ENCODE results near the gene ATG4D. TPM values are rescaled to one million over a fixed set of nuclear protein-coding genes. Genes with fewer than 3 reads are reported as not detected.

The ATG4D gene
- total RNA-seq (2014; rRNA removed; shearing (Covaris generic)): 25.5 and 26.4 TPM in 2 replicates

DNA sequence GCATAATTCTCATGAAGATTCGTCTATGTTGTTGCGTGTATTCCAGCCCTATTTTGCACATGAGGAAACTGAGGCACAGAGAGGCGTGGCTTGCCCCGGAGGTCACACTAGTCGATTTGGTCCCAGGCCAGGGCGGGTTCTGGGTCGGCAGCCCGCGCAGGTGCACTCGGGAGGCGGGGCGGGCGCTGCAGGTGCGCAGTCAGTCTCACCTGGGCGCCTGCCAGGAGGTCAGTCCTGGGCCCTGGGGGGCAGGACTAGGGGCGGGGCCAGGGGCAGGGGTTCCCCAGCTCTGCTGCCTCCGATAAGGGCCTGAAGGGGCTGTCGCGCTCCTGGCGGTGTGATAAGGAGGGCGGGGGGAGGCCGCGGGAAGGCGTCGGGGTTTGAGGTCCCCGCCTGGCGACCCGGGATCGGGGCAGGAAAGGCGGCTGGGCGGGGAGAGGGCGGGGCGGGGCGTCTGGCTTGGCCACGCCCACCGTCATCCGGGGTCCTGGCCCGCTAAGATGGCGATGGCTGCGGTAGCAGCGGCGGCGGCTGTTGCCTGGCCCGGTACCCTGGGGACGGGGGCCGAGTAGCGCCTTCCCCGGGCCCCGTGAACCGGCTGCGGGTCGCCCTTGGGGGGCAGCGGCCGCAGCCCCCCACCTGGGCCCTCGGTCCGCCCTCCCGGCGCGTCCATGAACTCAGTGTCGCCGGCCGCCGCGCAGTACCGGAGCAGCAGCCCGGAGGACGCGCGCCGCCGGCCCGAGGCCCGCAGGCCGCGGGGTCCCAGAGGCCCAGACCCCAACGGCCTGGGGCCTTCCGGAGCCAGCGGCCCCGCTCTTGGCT lies at the start of gene ATG4D:
Gene ATG4D, plus strand, starts transcription at position 485 of the 822 bp plus-strand sequence. Its CDS starts 187 bp downstream, at position 672.
- DNase-seq: peak; percentile 74 to 85
- H3K27me3 ChIP-seq: no peaks in the 10 kb centered on the region
- H3K27ac ChIP-seq: peak within 1 kb of the TSS; percentile 51; the same call in 1 of the 2 replicates
- H3K4me3 ChIP-seq: peak within 1 kb of the TSS; percentile 98
- H3K36me3 ChIP-seq: no peaks in the 10 kb centered on the region
- no peaks in the 10 kb centered on the region for H3K9me3 ChIP-seq (replicated peaks)
- H3K4me1 ChIP-seq: no peaks in the 10 kb centered on the region

DNA sequence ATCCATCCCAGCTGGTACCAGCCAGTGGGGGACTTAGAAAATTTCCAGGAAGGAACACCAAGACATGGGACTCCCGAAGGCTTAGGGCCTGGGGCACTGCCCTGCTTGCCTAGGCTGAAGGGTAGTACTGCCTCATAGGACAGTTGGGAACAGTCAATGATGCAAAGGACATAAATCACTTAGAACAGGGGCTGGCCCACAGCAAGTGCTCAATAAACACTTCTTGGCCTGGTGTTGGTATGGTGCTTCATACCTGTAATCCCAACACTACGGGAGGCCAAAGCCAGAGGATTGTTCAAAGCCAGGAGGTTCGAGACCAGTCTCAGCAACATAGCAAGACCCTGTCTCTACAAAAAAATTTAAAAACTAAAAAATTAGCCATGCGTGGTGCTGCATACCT lies 46.3 kb upstream of the ATG4D start:
- H3K27me3 ChIP-seq: no peaks in the 10 kb centered on the region
- no peaks in the 10 kb centered on the region for H3K9me3 ChIP-seq (replicated peaks)
- peaks cover 28% of the 10 kb centered on the region for H3K36me3 ChIP-seq

DNA sequence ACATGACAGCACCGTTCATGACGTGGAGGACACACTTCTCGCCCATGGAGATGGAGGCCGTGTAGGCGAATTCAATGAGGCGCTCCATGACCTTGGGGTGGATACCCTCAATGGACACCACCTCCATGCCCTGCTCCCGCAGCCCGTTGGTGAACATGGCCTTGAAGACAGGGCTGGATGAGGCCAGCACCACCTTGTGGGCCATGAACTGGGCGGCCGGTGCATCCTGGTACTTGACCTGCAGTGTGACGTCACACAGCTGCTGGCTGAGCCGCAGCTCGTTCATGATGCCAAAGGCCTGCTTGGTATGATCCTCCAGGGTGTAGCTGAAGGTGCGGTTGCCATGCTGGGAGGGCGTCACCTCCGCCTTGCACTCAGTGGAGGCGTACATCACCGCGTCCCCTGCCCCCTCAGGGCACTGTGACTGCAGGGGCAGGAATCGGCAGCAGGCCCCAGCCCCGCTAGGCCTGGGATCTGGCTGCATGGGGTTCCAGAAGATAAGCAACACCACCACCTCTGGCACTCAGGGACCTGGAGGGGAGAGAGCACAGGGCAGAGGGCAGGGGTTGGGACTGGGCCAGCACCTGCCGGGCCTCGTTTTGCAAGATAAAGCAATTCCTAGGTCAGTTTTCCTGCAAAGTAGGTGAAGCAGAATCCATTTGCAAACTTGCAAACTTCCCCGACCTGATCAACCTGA lies 44.0 kb upstream of the ATG4D start:
- Histone ChIP-seq H3K27ac (no peak overlapping the region), H3K9me3 (replicated peaks) (no peaks in the 10 kb centered on the region), H3K4me3 (no peak overlapping the region), H3K4me1 (no peaks in the 10 kb centered on the region), H3K27me3 (no peaks in the 10 kb centered on the region), H3K36me3 (peaks cover 24% of the 10 kb centered on the region)
- no peak for DNase-seq

More for the DNA sequence above, 46.3 kb upstream of the ATG4D start:
- Histone ChIP-seq H3K4me3 (no peak overlapping the region), H3K4me1 (no peaks in the 10 kb centered on the region), H3K27ac (no peak overlapping the region)
- DNase-seq: no peak

DNA sequence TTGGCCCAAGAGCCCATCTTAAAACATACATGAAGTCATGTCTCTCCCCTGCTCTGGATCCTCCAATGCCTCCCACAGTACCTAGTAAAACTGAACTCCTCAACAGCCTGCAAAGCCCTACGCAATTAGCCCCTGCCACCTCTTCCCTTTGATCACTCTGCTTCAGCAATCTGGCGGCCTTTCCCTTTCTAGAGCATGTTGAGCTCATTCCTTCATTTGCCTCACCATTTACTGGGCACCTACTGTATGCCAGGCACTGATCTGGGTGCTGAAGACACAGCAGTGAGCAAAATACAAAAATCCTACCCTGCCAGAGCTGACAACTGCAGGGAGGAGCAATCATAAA lies 43.5 kb upstream of the ATG4D start:
- peaks cover 22% of the 10 kb centered on the region for H3K36me3 ChIP-seq
- H3K4me3 ChIP-seq: no peak overlapping the region
- no peaks in the 10 kb centered on the region for H3K4me1 ChIP-seq
- no peaks in the 10 kb centered on the region for H3K9me3 ChIP-seq (replicated peaks)
- H3K27ac ChIP-seq: no peak overlapping the region
- no peak for DNase-seq
- no peaks in the 10 kb centered on the region for H3K27me3 ChIP-seq

DNA sequence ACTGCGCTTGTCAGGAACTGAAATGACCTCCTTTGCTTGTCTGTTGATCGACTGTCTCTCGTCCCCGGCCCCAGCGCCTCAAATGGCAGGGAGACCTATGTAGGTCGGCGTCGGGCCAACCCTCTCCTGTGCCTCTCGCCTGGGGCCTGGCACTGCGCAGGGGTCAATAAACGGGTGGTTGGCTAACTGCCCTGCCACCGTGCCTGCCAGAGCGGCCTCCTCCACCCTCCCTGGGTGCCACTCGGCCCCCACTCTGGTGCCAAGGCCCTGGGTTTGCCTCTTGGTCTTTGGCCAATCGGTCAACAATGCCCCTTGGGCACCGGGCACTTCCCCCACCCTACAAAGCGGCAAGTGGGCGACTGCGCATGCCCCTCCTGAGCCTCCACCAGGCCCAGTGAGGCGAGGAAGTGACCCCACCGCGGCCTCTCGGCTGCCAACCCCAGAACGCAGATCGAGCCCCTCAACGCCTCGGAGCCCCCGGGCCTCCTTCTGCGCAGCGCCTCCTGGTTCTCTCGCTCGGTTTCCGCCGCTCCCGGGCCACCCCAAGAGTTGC lies 41.7 kb upstream of the ATG4D start:
- no peaks in the 10 kb centered on the region for H3K9me3 ChIP-seq (replicated peaks)
- H3K36me3 ChIP-seq: peaks cover 22% of the 10 kb centered on the region
- peak; percentile 67 to 68 for DNase-seq
- peak overlapping the region; percentile 96 for H3K27ac ChIP-seq
- H3K4me1 ChIP-seq: no peaks in the 10 kb centered on the region
- H3K27me3 ChIP-seq: no peaks in the 10 kb centered on the region
- H3K4me3 ChIP-seq: peak overlapping the region; percentile 87

DNA sequence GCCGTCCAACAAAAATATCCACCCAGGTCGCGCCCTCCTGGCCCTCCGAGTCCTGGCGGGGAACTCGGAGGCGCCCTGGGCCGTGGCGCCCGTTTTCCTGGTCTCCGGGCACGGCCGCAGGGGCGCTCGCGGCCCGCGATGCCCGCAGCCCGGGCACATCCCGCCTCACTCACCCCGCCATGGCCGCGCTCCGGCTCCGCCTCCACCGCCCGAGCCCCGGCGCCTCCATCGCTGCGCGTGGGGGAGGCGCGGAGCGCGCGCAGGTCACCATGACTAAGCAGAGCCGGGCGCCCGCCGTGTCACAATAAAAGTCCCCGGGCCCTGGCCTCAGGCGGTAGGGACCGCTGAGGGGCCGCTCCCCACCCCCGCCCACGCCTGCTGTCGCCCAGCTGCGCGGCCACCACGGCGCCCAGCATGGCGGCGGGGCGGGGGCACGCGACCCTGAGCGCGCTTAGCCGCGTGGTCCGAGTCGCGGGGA lies 41.1 kb upstream of the ATG4D start:
- H3K27me3 ChIP-seq: no peaks in the 10 kb centered on the region
- no peaks in the 10 kb centered on the region for H3K9me3 ChIP-seq (replicated peaks)
- no peaks in the 10 kb centered on the region for H3K4me1 ChIP-seq
- peak overlapping the region; percentile 96 for H3K27ac ChIP-seq
- H3K36me3 ChIP-seq: peaks cover 17% of the 10 kb centered on the region
- H3K4me3 ChIP-seq: peak overlapping the region; percentile 87
- DNase-seq: peak; percentile 95 to 96

DNA sequence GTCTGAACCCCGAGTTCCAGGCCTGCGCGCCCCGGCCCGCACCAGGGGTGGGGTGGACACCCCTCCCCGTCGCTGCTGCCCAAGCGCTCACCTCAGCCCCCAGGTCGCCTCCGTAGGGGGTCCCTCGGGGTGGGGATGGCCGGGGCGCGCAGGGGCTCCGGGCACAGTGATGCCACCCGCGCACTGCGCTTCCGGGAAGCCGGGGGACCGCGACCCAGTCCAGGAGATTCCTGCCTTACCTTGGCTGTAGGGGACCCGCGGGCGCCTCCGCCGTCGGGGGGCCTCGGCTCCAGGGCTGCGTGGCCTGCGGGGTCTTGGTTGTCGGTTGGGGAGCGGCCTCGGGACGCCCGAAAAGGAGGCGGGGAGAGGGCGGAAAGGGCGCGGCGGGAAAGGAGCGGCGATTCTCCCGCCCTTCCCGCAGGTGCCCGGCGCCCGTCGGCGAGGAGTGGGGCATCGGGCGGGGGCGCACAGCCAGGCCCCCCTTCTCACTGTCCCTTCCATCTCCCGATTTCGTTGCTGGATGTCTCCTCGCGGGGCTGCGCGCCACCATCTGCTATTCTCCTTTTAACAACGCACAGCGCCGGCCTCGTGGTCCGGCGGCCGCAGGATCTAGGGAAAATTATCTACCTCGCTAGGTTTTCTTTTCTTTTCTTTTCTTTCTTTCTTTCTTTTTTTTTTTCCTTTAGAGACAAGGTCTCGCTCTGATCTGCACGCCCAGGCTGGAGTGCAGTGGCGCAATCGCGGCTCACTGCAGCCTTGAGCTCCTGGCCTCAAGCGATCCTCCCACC lies 40.5 kb upstream of the ATG4D start, which contains the start of gene KEAP1:
Gene KEAP1, minus strand, starts transcription at position 355 of the 788 bp plus-strand sequence. CDS start 3,323 bp downstream, outside the sequence.
- Histone ChIP-seq H3K9me3 (replicated peaks) (no peaks in the 10 kb centered on the region), H3K4me1 (no peaks in the 10 kb centered on the region), H3K27ac (peak within 1 kb of the TSS; percentile 96), H3K36me3 (peaks cover 15% of the 10 kb centered on the region), H3K27me3 (no peaks in the 10 kb centered on the region), H3K4me3 (peak within 1 kb of the TSS; percentile 87)
- peak in 1 of 2 experiments; percentile 40 for DNase-seq

DNA sequence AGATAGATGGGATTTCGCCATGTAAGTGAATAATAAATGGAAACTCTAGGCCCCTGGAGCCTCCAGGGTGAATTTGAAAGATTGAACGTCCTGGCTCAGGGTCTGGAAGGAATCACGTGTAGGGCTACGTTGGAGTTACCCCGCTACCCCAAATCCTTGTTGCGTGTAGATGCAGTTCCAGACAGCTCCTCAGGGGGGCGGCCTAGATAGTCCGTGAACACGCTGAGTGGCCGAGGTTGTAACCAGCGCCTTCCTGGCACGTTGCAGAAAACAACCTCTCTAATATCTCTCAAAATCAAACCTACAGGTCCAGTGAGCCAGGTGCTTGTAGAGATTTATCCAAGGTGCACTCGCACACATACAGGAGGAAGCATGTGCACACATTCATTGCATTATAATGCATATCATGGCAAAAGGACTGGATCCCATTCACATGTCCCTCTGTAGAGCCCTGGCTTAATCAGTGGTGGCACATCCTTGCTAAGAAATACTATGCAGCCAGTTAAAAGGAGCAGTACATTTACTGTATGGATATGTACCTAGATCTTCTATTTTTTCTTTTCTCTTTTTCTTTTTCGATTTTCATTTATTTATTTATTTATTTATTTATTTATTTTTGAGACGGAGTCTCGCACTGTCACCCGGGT lies 38.0 kb upstream of the ATG4D start:
- Histone ChIP-seq H3K27ac (no peak overlapping the region), H3K4me1 (peaks cover 7% of the 10 kb centered on the region; the same call in 1 of the 2 replicates), H3K9me3 (replicated peaks) (no peaks in the 10 kb centered on the region), H3K4me3 (no peak overlapping the region), H3K27me3 (no peaks in the 10 kb centered on the region), H3K36me3 (no peaks in the 10 kb centered on the region)
- peak; percentile 70 to 78 for DNase-seq

DNA sequence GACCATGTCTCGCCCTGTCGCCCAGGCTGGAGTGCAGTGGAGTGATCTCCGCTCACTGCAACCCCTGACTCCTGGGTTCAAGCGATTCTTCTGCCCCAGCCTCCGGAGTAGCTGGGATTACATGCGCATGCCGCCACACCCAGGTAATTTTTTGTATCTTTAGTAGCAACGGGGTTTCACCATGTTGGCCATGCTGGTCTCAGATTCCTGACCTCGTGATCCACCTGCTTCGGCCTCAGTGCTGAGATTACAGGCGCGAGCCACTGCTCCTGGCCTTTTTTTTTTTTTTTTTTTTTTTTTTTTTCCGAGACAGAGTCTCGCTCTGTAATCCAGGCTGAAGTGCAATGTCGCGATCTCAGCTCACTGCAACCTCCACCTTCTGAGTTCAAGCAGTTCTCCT lies 35.7 kb upstream of the ATG4D start:
- H3K4me3 ChIP-seq: no peak overlapping the region
- no peaks in the 10 kb centered on the region for H3K9me3 ChIP-seq (replicated peaks)
- H3K27me3 ChIP-seq: no peaks in the 10 kb centered on the region
- DNase-seq: no peak
- no peak overlapping the region for H3K27ac ChIP-seq
- no peaks in the 10 kb centered on the region for H3K36me3 ChIP-seq
- H3K4me1 ChIP-seq: peaks cover 7% of the 10 kb centered on the region; the same call in 1 of the 2 replicates

DNA sequence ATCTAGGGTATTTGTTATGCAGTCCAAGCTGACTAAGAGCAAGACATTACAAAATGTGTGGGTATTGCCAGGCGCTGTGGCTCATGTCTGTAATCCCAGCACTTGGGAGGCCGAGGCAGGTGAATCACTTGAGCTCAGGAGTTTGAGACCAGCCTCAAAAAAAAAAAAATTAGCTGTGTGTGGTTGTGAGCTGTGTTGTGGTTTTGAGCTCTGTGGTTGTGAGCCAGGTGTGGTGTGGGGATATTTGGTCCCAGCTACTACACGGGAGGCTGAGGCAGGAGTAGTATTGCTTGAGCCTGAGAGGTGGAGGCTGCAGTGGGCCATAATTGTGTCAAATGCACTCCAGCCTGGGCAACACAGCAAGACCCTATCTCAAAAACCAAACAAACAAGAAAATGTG lies 35.0 kb upstream of the ATG4D start:
- DNase-seq: no peak

DNA sequence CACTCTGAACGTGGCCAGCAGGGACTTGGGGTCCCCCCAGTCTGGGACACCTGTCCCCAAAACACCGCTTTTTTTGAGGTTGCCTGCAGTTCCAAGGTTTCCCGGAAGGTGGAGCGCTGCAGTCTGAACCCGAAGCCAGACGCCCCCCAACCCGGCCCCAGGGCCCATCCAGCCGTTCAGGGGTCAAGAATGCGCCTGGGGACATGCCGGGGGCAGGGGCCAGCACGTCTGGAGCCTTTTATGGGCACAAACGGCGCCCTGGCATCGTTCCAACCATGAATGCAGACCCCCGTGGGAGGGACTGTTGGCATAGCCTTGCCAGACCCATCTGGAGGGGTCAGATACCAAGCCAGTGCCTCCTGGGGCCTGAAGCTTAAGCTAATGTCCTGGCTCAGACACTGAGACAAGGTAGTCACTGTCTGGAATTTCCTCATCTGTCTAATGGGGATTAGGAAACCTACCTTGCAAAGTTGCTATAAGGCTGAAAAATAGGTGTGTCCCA lies 33.4 kb upstream of the ATG4D start:
- Histone ChIP-seq H3K27ac (no peak overlapping the region), H3K36me3 (no peaks in the 10 kb centered on the region), H3K4me3 (no peak overlapping the region), H3K27me3 (no peaks in the 10 kb centered on the region), H3K4me1 (peaks cover 7% of the 10 kb centered on the region; the same call in 1 of the 2 replicates), H3K9me3 (replicated peaks) (no peaks in the 10 kb centered on the region)
- peak; percentile 48 to 60 for DNase-seq

More for the DNA sequence above, 35.0 kb upstream of the ATG4D start:
- Histone ChIP-seq H3K4me1 (peaks cover 7% of the 10 kb centered on the region; the same call in 1 of the 2 replicates), H3K36me3 (no peaks in the 10 kb centered on the region), H3K9me3 (replicated peaks) (no peaks in the 10 kb centered on the region), H3K4me3 (no peak overlapping the region), H3K27me3 (no peaks in the 10 kb centered on the region), H3K27ac (no peak overlapping the region)

DNA sequence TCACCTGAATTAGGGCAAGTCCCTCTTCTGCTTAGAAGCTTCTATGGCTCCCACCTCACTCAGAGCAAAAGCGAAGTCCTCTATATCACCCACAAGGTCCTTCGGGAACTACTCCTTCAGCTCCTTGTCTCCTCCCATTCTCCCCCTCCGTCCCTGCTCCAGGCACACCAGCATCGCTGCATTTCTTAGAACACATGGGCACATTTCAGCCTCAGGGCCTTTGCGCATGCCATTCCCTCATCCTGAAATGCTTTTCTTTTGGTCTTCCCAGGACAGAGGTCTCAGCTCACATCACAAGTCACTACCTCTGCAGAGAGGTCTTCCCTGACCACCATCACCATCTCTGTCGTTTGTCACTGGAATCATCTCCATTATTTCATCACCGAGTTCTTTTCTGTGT lies 30.5 kb upstream of the ATG4D start:
- Histone ChIP-seq H3K4me3 (no peak overlapping the region), H3K27me3 (no peaks in the 10 kb centered on the region), H3K27ac (no peak overlapping the region), H3K36me3 (no peaks in the 10 kb centered on the region), H3K9me3 (replicated peaks) (no peaks in the 10 kb centered on the region), H3K4me1 (peaks cover 7% of the 10 kb centered on the region; the same call in 1 of the 2 replicates)
- no peak for DNase-seq

DNA sequence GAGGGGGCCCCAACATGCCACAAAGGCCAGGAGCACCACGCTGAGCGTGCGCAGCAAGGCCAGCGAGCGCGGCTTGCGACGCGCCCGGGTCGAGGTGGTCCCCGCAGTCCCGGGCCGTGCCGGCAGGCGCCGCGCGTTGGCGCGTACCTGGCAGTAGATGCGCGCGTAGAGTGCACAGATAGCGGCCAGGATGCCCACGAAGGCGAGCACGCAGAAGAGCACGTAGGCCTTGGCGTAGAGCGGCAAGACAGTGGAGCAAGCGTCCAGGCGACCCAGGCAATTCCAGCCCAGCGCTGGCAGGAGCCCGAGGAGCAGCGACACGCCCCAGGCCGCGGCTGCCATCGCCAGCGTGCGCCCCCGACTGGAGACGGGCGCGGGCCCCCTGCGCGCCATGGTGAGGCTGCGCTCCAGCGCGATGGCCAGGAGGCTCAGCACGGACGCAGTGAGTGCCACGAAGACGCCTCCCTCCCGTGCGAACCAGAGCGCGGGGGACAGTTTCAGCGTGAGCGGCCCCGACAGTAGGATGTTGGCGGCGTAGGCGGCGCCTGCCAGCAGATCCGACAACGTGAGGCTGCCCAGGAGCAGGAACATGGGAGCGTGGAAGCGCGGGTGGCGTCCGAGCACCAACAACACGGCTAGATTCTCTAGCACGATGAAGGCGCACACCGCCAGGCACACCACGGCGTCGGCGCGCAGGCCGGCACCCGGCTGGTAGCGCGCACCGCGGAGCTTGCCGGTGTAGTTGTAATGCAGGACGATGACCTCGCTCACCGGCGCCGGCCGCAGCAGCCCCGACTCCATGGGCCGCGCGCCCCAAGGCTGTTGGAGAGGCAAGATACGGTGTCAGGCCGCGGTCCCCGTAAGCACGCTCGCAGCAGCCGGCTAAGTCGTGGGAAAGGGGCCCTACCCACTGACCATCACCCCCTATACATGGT lies 29.2 kb upstream of the ATG4D start:
- Histone ChIP-seq H3K4me1 (peaks cover 10% of the 10 kb centered on the region; the same call in 1 of the 2 replicates), H3K27me3 (peaks cover 4% of the 10 kb centered on the region), H3K9me3 (replicated peaks) (no peaks in the 10 kb centered on the region), H3K36me3 (no peaks in the 10 kb centered on the region), H3K4me3 (no peak overlapping the region), H3K27ac (no peak overlapping the region)
- no peak for DNase-seq

Measured in SJCRH30 (cell line).